22Rv1 (cell line): Measurements from ENCODE around the gene NFKBIA.

Experiments used
- ZFX ChIP-seq: fragments of 450-650 bp; IDR thresholded peaks from 2 replicates; pipeline ENCODE4 v1.6.1; 2017; ENCODE audit warnings: antibody characterized with exemption, borderline replicate concordance
- TF ChIP-seq, protein P1 (sequence below): fragments of 450-650 bp; IDR thresholded peaks from 2 replicates; pipeline ENCODE4 v1.5.1; 2017; ENCODE audit warnings: mild to moderate bottlenecking

DNA sequence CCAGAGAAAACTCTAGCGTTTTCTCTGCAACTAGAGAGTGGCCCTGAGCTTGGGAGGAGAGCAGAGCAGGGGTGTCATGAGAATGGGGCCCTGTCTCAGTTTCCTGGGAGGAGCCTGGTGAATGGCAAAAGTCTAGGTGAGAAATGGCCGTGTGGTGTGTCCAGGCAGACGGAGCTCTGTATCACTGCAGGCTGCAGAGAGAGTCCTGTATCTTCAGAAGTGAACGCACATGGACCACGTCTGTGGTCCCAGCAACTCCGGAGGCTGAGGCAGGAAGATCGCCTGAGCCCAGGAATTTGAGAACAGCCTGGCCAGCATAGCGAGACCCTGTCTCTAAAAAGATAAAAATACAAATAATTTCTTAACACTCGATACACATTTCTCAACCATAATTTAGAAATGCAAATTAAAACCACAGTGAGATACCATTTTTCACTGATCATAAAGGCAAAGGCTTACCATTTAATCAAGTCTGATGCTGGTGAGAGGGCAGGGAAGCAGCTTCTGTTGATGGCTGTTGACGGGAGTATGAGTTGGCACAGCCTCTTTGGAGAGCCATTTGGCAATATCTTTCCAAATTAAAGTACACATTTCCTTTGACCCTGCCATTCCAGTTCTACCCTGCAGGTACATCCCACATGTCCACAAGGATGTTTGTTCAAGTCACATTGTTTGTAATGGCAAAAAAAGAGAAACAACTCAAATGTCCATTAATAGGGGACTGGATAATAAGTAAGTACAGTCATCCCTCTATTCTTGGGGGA, 51.0 kb downstream of the NFKBIA start:
- TF ChIP-seq, protein P1, sequence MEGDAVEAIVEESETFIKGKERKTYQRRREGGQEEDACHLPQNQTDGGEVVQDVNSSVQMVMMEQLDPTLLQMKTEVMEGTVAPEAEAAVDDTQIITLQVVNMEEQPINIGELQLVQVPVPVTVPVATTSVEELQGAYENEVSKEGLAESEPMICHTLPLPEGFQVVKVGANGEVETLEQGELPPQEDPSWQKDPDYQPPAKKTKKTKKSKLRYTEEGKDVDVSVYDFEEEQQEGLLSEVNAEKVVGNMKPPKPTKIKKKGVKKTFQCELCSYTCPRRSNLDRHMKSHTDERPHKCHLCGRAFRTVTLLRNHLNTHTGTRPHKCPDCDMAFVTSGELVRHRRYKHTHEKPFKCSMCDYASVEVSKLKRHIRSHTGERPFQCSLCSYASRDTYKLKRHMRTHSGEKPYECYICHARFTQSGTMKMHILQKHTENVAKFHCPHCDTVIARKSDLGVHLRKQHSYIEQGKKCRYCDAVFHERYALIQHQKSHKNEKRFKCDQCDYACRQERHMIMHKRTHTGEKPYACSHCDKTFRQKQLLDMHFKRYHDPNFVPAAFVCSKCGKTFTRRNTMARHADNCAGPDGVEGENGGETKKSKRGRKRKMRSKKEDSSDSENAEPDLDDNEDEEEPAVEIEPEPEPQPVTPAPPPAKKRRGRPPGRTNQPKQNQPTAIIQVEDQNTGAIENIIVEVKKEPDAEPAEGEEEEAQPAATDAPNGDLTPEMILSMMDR: no peak
- no peak for TF ChIP-seq ZFX
